ENCODE results near the gene RERE.

DNA sequence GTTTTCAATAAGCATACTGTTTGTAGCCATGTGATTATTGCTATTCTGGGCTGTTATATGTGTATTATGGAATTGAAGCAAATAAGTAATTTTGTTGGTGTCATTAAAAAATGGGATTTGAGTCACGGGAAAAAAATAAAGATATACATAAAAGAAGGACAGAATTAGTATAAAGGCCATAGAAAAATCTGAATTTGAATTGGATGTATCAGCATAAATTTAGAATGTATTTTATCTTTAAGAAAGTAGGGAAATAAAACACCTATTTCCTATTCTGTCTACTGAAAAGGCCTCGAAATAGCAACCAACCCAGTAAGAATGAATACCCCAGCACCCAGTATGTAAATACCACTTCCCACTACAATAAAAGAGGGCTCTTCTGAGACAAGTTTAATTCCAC is 313.6 kb downstream of the RERE start:
- TF ChIP-seq, protein P1, sequence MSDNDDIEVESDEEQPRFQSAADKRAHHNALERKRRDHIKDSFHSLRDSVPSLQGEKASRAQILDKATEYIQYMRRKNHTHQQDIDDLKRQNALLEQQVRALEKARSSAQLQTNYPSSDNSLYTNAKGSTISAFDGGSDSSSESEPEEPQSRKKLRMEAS (IDR thresholded peaks at IDR 0.05; ENCODE audit: low read depth): no peak
- TF ChIP-seq, protein P2, sequence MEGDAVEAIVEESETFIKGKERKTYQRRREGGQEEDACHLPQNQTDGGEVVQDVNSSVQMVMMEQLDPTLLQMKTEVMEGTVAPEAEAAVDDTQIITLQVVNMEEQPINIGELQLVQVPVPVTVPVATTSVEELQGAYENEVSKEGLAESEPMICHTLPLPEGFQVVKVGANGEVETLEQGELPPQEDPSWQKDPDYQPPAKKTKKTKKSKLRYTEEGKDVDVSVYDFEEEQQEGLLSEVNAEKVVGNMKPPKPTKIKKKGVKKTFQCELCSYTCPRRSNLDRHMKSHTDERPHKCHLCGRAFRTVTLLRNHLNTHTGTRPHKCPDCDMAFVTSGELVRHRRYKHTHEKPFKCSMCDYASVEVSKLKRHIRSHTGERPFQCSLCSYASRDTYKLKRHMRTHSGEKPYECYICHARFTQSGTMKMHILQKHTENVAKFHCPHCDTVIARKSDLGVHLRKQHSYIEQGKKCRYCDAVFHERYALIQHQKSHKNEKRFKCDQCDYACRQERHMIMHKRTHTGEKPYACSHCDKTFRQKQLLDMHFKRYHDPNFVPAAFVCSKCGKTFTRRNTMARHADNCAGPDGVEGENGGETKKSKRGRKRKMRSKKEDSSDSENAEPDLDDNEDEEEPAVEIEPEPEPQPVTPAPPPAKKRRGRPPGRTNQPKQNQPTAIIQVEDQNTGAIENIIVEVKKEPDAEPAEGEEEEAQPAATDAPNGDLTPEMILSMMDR (IDR thresholded peaks at IDR 0.05): no peak
- TF ChIP-seq ELF1 (IDR thresholded peaks at IDR 0.05) (no peak), JUND (IDR thresholded peaks at IDR 0.05) (no peak), EZH2phosphoT487 (IDR thresholded peaks at IDR 0.05; ENCODE audit: borderline replicate concordance, low read depth) (no peak), FOXM1 (IDR thresholded peaks at IDR 0.05; ENCODE audit: low read depth) (no peak), EP300 (IDR thresholded peaks at IDR 0.05; ENCODE audit: borderline replicate concordance in 1 of 2, low read depth in 1 of 2, low read length in 1 of 2) (no peak)

Measured in SK-N-SH (cell line).